Endothelial cell of umbilical vein (primary cell): ENCODE results near the gene GP9. TPM values are rescaled to one million over a fixed set of nuclear protein-coding genes. Genes with fewer than 3 reads are reported as not detected.

Experiments used
- BruUV-seq: library from RNA; stranded (reverse); fragments of 400-500 nt; replicated peaks from 2 replicates; lab custom pipeline; 2021; lab: Mats Ljungman, UMichigan
- CTCF ChIA-PET: fragments of 300-600, 350-600 bp; sonication (Branson Sonifier 250); formaldehyde crosslinking; loops from one replicate; lab custom pipeline; 2021; ENCODE audit warnings: antibody characterized with exemption, inconsistent platforms; lab: Charles Lee
- POLR2A ChIA-PET: fragments of 300-600, 350-600 bp; sonication (Branson Sonifier 250); formaldehyde crosslinking; loops from one replicate; lab custom pipeline; 2021; ENCODE audit warnings: antibody characterized with exemption, inconsistent platforms; lab: Charles Lee
- DNase-seq: peaks from one replicate; pipeline ENCODE4 v3.0.0-alpha.2; 2011; ENCODE audit warnings: low read depth, low spot score
- FAIRE-seq: peaks from 2 replicates; lab custom pipeline; 2011; peaks lifted over from hg19 to GRCh38; lab: Jason Lieb, UNC
- H2AFZ ChIP-seq: 2 replicates; pipeline ENCODE4 v1.6.0; 2012; ENCODE audit warnings: low read depth, low read length, control low read depth, inconsistent platforms
- H3K27ac ChIP-seq: 2 replicates; pipeline ENCODE4 v1.5.1; 2011; ENCODE audit warnings: low read depth, mild to moderate bottlenecking, control low read depth, low read length, moderate library complexity; ENCODE audit not compliant: insufficient read depth
- H3K27me3 ChIP-seq, 2 experiments: 2 replicates each; pipeline versions ENCODE4 v1.6.0 to v1.6.1; 2011; ENCODE audit warnings: low read length in 2 of 2, mixed read lengths in 1 of 2; ENCODE audit not compliant: control insufficient read depth in 2 of 2, insufficient read depth in 2 of 2
- H3K36me3 ChIP-seq, 2 experiments: 2 replicates in 1 of 2; 3 replicates in 1 of 2; pipeline ENCODE4 v1.5.1; 2011; ENCODE audit warnings: low read length in 2 of 2, mild to moderate bottlenecking in 1 of 2, moderate library complexity in 1 of 2; ENCODE audit not compliant: control insufficient read depth in 2 of 2, insufficient read depth in 2 of 2; ENCODE audit errors: extremely low read depth in 1 of 2
- H3K4me1 ChIP-seq: 3 replicates; pipeline ENCODE4 v1.5.1; 2011; ENCODE audit warnings: mild to moderate bottlenecking, low read length; ENCODE audit not compliant: control insufficient read depth, insufficient read depth; ENCODE audit errors: extremely low read depth
- H3K4me2 ChIP-seq: 2 replicates; pipeline ENCODE4 v1.6.1; 2011; ENCODE audit warnings: low read length, control low read depth, mixed read lengths; ENCODE audit not compliant: insufficient read depth
- H3K4me3 ChIP-seq, 3 experiments: fragments of 200-600 bp in 1 of 3; sonication (generic), shearing (Covaris generic) in 1 of 3; replicated peaks in 1 of 3; 2 replicates each; pipeline ENCODE4 v1.5.1; 2011 to 2016; ENCODE audit warnings: control low read depth in 3 of 3, low read length in 3 of 3, mild to moderate bottlenecking in 2 of 3, inconsistent platforms in 1 of 3, low read depth in 1 of 3, moderate library complexity in 1 of 3; ENCODE audit not compliant: insufficient read depth in 1 of 3
- H3K79me2 ChIP-seq: 2 replicates; pipeline ENCODE4 v1.6.0; 2012; ENCODE audit warnings: low read length, inconsistent platforms; ENCODE audit not compliant: control insufficient read depth, insufficient read depth
- H3K9ac ChIP-seq: replicated peaks from 2 replicates; pipeline ENCODE3; 2011; ENCODE audit warnings: low read length, control low read depth; ENCODE audit not compliant: insufficient read depth; ENCODE audit errors: extremely low read depth
- H3K9me1 ChIP-seq: replicated peaks from 3 replicates; pipeline ENCODE4 v1.6.0; 2011; ENCODE audit warnings: mild to moderate bottlenecking, low read length; ENCODE audit not compliant: control insufficient read depth, insufficient read depth; ENCODE audit errors: extremely low read depth
- H3K9me3 ChIP-seq: replicated peaks from 2 replicates; pipeline ENCODE4 v1.5.1; 2012; ENCODE audit warnings: low read length, inconsistent platforms; ENCODE audit not compliant: control insufficient read depth, insufficient read depth
- H4K20me1 ChIP-seq: replicated peaks from 2 replicates; pipeline ENCODE3; 2011; ENCODE audit warnings: mild to moderate bottlenecking, low read length; ENCODE audit not compliant: control insufficient read depth, insufficient read depth; ENCODE audit errors: extremely low read depth
- CTCF ChIP-seq, 2 donors: IDR thresholded peaks; 1 replicate in 1 of 2; 2 replicates in 1 of 2; pipeline ENCODE4 v1.5.1; 2011; ENCODE audit warnings: low read length in 2 of 2, mild to moderate bottlenecking in 2 of 2, moderate library complexity in 2 of 2, control low read depth in 1 of 2, inconsistent platforms in 1 of 2, low read depth in 1 of 2; ENCODE audit not compliant: insufficient read depth in 1 of 2; ENCODE audit errors: extremely low read depth in 1 of 2
- EZH2 ChIP-seq: IDR thresholded peaks from 2 replicates; pipeline ENCODE4 v1.6.1; 2012; ENCODE audit warnings: borderline replicate concordance, low read depth, mild to moderate bottlenecking, moderate library complexity, low read length, inconsistent platforms; ENCODE audit not compliant: severe bottlenecking
- GATA2 ChIP-seq: IDR thresholded peaks from 2 replicates; pipeline ENCODE4 v1.7.0; 2011; ENCODE audit warnings: low read depth, mild to moderate bottlenecking, moderate library complexity, mixed read lengths, low read length; ENCODE audit not compliant: insufficient read length, insufficient read depth
- JUN ChIP-seq: IDR thresholded peaks from 2 replicates; pipeline ENCODE4 v1.6.1; 2011; ENCODE audit warnings: borderline replicate concordance, low read depth; ENCODE audit not compliant: insufficient read length, insufficient read depth
- MYC ChIP-seq: IDR thresholded peaks from one replicate; pipeline ENCODE4 v1.6.1; 2011; ENCODE audit warnings: mild to moderate bottlenecking, low read depth, low read length
- POLR2A ChIP-seq: IDR thresholded peaks from 2 replicates; pipeline ENCODE4 v1.6.1; 2012; ENCODE audit warnings: low read depth, mild to moderate bottlenecking, control low read depth, low read length
- POLR2AphosphoS5 ChIP-seq: IDR thresholded peaks from 2 replicates; pipeline ENCODE4 v1.6.1; 2012; ENCODE audit warnings: low read depth, mild to moderate bottlenecking, control low read depth, low read length, moderate library complexity; ENCODE audit not compliant: insufficient read depth
- dilution Hi-C: fragments of 300-500 bp; cut with MboI; formaldehyde crosslinking; loops from one replicate; pipeline ENCODE4 v1.15.0; 2019; ENCODE audit warnings: low sequenced_read_pairs; ENCODE audit not compliant: extremely low pct_ligation_motif_present
- intact Hi-C: fragments of 100-400 bp; cut with micrococcal nuclease; formaldehyde crosslinking; loops from one replicate; pipeline ENCODE4 v1.10.0; 2022
- polyA plus RNA-seq, 4 experiments: library from polyadenylated mRNA; depleted of rRNA in 3 of 4; stranded (reverse) in 3 of 4; unstranded in 1 of 4; fragments of >200 nt; gene quantifications; 2 replicates each; pipeline versions ENCODE4 v1.2.1 to v1.2.3, GENCODE V29; 2011 to 2012; ENCODE audit warnings: missing spikeins in 1 of 4
- total RNA-seq: library from RNA; stranded (reverse); gene quantifications from 2 replicates; pipeline ENCODE4 v1.2.3, GENCODE V29; 2021
- TF ChIP-seq, protein P1 (sequence below): IDR thresholded peaks from 2 replicates; pipeline ENCODE4 v1.6.1; 2011; ENCODE audit not compliant: insufficient read depth, insufficient read length

GP9 gene
- total and polyA plus RNA-seq, 2 donors (not counting 3 experiments of a cell fraction or from before 2014, with no cell fraction given), result not detected

DNA sequence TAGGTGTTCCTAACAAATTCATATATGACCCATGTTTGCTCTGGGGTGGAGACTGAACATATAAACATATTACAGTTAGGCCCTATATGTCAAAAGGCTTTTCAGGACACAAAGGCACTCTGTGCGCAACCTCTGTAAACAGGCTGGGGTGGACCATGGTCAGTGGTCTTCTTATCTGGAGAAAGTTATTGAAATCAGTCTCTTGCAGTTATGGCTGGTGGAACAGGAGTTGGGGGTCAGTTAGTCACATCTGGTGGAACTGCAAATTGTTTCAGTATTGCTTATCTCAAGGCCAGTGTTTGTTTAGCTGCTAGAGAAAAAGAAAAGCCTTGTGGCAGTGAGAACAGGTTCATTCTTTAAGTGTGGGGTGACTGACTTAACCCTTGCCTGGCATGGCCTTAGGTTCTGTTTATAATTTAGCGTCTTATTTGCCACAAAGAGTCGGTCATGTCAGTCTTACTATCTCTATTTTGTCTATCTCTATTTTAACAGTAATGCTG lies 5.9 kb upstream of the GP9 start:
- ChIA-PET POLR2A (no interaction called here), CTCF (interaction anchor here (1.3 to 6.1 kb wide), 6 partner anchors 12 to 191 kb away, joined by 3 to 121 read pairs (median 37); no protein-coding TSS in a partner anchor)
- DNase-seq, result peak; percentile 93
- H4K20me1 ChIP-seq, result no peaks in the 10 kb centered on the region
- BruUV-seq, result no TSS peak
- FAIRE-seq, result peak; percentile 86
- dilution Hi-C loops (no loop called here), intact Hi-C loops (loop anchor here (1.0 kb wide), 1 partner anchor 27 kb away; no protein-coding TSS in a partner anchor)
- H3K27me3 ChIP-seq, result no peaks in the 10 kb centered on the region
- H3K79me2 ChIP-seq, result no peaks in the 10 kb centered on the region
- peaks cover 15% of the 10 kb centered on the region for H3K4me1 ChIP-seq
- H3K9ac ChIP-seq, result no peak overlapping the region
- peak overlapping the region; percentile 16 for H2AFZ ChIP-seq
- no peak overlapping the region for H3K4me2 ChIP-seq
- no peaks in the 10 kb centered on the region for H3K9me3 ChIP-seq
- no peak overlapping the region for H3K4me3 ChIP-seq
- TF ChIP-seq POLR2AphosphoS5 (peak; percentile 71), GATA2 (peak; percentile 50), EZH2 (no peak)
- no peaks in the 10 kb centered on the region for H3K36me3 ChIP-seq
- no peak overlapping the region for H3K27ac ChIP-seq
- H3K9me1 ChIP-seq, result no peaks in the 10 kb centered on the region

GRCh38 chr3:129056451-129057173 lies 4.0 kb upstream of the GP9 start:
- FAIRE-seq, result no peak

More at GRCh38 chr3:129056451-129057173, 4.0 kb upstream of the GP9 start:
- Histone ChIP-seq H4K20me1 (no peaks in the 10 kb centered on the region), H2AFZ (no peak overlapping the region), H3K9ac (no peak overlapping the region), H3K4me3 (no peak overlapping the region), H3K4me1 (peaks cover 15% of the 10 kb centered on the region), H3K9me1 (no peaks in the 10 kb centered on the region), H3K27ac (no peak overlapping the region), H3K4me2 (no peak overlapping the region), H3K79me2 (no peaks in the 10 kb centered on the region), H3K9me3 (no peaks in the 10 kb centered on the region), H3K27me3 (no peaks in the 10 kb centered on the region), H3K36me3 (no peaks in the 10 kb centered on the region)
- DNase-seq, result no peak
- ChIA-PET POLR2A (no interaction called here), CTCF (interaction anchor here (6.1 kb wide), 1 partner anchor 87 kb away, joined by 121 read pairs; no protein-coding TSS in a partner anchor)
- no TSS peak for BruUV-seq
- TF ChIP-seq MYC (no peak), CTCF (IDR thresholded peaks at IDR 0.05; ENCODE audit: extremely low read depth in 1 of 2, insufficient read depth in 1 of 2, low read depth in 1 of 2, low read length in 2 of 2) (no peak), POLR2A (no peak), EZH2 (no peak), JUN (no peak)
- TF ChIP-seq, protein P1, sequence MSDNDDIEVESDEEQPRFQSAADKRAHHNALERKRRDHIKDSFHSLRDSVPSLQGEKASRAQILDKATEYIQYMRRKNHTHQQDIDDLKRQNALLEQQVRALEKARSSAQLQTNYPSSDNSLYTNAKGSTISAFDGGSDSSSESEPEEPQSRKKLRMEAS, result no peak
- intact Hi-C loops (no loop called here), dilution Hi-C loops (no loop called here)
